ENCODE measurements around the gene PIAS2. TPM values are rescaled to one million over a fixed set of nuclear protein-coding genes. Genes with fewer than 3 reads are reported as not detected.
A peak's percentile ranks its signal among the peaks of the same experiment; 100 is the strongest.
"Not testable (repeated sequence)": the region's sequence is repeated elsewhere in the genome, so short reads cannot be mapped to it uniquely, and the experiment has no call there.

PIAS2 gene
- total RNA-seq, 1 donor from 2014 or later: 28.1 TPM

DNA sequence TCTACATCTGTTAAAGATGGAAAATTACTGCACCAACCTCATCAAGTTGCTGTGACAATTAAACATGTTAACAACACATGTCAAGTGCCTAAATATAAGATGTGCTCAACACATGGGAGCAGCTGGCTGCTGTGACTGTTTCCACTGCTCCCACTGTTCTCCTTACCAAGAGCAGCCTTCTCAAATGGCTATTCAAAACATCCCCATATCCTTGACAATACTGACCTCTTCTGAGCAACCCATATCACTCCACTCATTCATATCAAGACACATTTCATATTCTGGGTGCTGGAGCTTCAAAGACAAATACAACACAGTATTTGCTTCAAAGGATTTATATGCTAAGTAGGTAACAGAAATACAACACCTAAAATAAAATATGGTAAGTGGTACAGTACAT, 60.3 kb downstream of the PIAS2 start:
- no peak for ATAC-seq (ENCODE audit: poor library complexity)
- intact Hi-C loops (cut with DNase I): no loop called here
- no peak for DNase-seq

DNA sequence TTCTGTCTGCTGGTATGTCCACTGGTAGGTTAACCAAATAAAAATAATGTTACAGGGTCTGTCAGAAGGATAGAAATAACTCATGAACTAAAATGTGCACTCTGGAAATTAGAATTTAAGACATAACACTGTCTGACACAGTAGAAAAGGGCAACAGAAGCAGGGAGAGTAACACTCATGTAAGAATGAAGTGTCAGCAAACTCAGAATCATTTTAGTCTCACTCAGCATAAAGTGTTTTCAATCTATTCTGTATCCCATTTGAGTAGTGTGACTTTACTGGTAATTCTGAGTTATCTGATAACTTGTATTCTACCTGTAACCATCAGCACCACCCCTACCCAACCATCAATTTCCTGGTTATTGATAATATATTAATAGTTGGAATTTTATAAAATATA, 68.3 kb downstream of the PIAS2 start:
- intact Hi-C loops (cut with DNase I): no loop called here
- DNase-seq (no peak), ATAC-seq (ENCODE audit: poor library complexity) (no peak)

DNA sequence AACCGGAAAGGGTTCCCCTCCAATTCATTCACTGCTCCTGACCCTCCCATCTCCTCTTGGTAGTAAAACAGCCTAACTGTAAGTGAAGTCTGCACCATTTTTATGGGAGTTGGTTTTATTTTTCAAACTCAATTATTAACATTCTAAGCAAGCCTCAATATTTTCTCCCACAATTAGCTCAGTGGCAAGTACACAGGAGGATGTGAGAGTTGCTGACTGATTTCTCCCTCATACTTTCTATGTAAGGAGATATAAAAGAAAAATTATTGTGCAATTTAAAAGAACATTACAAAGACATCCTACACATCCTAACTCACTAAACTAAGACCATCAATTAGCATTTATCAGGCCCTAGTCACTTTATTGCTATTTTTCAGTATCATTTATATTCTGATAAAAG, 73.9 kb downstream of the PIAS2 start:
- ATAC-seq (ENCODE audit: poor library complexity): no peak
- DNase-seq: no peak
- intact Hi-C loops (cut with DNase I): no loop called here

DNA sequence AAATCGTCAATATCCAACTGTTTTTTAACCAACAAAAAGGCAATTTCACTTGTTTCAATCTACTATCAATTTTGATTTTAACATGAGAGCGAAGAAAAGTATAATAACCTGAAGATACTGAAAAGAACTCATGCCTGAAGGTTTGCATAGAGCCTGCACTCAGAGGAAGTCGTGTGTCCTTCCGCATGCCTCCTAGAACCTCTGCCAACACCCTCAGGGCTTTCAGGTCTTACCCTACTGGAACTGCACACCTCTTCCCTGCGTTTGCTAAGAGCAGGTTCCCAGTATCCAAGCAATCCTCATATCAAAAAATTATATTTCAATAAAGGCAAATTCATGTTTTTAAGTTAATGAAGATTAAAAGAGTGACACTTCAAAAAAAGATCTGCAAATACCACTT, 74.7 kb downstream of the PIAS2 start:
- intact Hi-C loops (cut with DNase I): no loop called here
- ATAC-seq (ENCODE audit: poor library complexity): no peak

DNA sequence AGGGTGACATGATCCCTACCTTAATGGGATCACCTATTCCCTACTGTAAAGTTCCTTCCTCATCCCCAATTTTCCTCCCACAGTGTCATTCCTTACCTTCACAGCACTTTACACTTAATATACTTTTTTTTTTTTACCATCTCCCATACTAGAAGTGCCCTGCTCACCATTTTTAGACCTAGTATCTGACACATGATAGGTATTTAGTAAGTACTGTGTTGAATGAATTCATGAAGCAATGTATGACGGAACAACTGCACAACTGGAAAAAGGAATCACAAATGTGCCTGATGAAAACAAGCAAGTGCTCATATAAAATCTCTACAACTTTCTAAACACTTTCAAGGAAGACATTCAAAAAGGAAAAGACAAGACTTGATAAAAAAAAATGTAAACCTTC, 83.4 kb downstream of the PIAS2 start:
- no peak for ATAC-seq (ENCODE audit: poor library complexity)
- intact Hi-C loops (cut with DNase I): no loop called here
- DNase-seq: no peak

More for the DNA sequence above, 74.7 kb downstream of the PIAS2 start:
- no peak for DNase-seq

DNA sequence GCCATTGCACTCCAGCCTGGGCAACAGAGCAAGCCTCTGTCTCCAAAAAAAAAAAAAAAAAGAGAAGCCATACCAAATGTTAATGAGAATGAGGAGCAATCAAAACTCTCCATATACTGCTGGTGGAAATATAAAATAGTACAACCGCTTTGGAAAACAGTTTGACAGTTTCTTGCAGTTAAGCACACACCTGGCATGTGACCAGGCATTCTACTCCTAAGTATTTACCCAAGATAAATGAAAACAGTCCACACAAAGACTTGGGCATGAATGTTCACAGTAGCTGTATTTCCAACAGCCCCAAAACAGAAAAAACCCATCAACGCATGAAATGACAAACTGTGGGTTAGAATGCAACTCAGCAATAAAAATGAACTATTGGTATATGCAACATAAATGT, 84.5 kb downstream of the PIAS2 start:
- intact Hi-C loops (cut with DNase I): no loop called here
- DNase-seq: no peak
- no peak for ATAC-seq (ENCODE audit: poor library complexity)

DNA sequence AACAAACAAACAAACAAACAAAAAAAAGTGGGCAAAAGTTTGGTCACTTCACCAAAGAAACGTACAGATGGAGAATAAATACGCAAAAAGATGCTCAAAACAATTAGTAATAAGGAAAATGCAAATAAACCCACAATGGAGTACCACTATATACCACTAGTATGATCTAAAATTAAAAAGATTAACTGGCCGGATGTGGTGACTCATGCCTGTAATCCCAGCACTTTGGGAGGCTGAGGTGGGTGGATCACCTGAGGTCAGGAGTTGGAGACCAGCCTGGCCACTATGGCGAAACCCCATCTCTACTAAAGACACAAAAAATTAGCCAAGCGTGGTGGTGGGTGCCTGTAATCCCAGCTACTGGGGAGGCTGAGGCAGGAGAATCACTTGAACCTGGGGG, 84.9 kb downstream of the PIAS2 start:
- ATAC-seq (ENCODE audit: poor library complexity); DNase-seq; intact Hi-C loops (cut with DNase I): not testable (repeated sequence)

DNA sequence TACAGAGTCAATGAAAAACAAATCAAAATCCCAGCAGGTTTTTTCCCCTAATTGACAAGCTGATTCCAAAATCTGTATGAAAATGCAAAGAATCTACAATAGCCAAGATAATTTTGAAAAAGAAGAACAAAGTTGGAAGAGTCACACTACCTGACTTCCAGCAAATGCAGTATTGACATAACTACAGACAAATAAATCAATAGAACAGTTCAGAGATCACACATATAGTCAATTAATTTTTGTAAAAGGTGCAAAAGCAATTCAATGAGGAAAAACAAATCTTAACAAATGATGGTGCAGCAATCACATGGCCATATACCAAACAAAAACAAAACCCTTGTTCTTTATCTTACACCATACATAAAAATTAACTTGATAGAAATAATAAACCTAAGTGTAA, 85.9 kb downstream of the PIAS2 start:
- intact Hi-C loops (cut with DNase I): no loop called here
- ATAC-seq (ENCODE audit: poor library complexity): no peak

DNA sequence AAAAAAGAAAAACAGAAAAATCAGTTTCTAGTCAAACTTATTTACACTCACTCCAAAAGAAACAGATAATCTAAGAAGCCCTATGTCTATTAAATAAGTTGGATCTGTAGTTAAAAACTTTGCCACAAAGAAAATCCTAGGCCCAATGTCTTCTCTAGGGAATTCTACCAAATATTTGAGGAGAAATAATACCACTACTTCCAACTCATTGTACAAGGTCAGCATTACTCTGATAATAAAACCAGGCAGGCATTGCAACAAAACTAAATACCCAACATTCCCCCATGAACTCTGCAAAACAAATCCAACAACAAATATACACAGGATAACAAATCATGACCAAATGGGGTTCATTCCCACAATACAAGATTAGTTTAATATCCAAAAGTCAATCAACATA, 86.7 kb downstream of the PIAS2 start:
- ATAC-seq (ENCODE audit: poor library complexity) (no peak), DNase-seq (no peak)
- intact Hi-C loops (cut with DNase I): no loop called here

More for the DNA sequence above, 85.9 kb downstream of the PIAS2 start:
- no peak for DNase-seq

DNA sequence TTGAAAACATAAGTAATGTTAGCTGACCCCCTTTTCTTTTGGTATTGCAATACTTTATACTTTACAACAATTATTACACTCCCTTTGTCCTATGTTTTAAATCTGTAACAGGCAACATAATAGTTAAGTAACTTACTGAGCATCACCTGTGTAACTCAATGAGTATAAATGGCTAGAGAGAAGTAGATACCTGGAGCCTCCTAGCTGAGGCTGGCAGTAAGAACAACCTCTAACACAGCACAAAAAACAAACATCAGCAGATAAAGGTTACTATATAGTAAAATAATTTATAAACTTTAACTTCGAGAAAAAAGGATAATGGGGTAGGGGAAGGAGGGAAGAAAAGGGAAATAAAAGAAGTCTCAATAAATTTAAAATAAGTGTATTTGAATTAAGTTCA, 87.4 kb downstream of the PIAS2 start:
- no peak for ATAC-seq (ENCODE audit: poor library complexity)
- intact Hi-C loops (cut with DNase I): no loop called here
- no peak for DNase-seq

DNA sequence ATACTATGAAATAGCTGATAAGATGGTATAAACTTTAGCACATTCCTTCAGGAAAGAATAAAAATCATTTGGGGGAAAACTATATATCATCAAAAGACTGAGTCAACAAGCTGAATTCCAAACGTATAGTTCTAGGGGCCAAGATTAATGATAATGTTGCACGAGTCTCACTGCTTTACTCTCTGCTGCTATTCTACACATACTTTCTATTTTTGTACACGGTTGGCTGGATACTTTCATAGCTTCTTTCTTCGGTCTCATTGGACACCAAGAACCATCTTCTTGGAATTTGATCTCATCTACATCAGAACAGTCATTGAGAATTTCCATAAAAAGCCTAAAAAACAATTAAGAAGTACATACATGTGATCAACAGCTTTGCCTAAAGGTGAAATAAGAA, 87.8 kb downstream of the PIAS2 start:
- intact Hi-C loops (cut with DNase I): no loop called here
- DNase-seq: no peak
- ATAC-seq (ENCODE audit: poor library complexity): no peak

DNA sequence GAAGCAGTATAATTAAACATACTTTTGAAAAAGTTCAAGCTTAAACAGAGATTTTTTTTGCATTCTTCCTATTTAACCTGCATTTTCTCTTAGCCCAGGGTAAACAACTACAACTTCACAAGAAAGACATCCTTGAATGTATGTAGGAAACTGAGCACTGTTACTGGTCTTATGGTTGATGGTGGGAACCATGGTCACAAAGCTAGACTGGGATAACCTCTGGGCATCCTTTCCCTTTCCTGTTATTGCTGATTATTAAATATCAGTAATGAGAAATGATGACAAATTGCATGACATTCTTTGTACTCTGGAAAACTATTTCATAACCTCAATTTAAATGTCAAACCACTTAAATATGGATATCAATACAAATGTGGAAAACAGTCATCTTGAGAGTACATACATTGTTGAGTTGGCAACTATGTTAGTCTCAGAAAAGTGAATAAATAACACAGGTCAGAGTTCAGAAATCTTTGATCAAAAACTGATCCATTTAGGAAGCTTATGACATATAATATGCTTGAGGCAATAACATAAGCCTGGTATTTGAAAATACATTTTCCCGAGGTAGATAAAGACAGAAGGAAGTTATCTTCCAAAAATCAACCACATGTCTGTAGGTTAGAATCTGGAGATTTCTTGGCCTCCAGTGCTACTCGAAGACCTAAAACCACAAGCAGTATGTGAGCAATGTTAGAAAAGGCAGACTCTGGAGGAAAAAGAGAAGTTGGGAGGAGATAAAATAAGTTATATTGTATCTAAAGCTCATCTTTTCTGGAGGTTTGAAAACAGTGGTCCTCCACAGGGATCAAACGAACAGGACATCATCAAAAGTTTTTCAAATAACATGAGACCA, 95.2 kb downstream of the PIAS2 start:
- intact Hi-C loops (cut with DNase I): no loop called here
- no peak for ATAC-seq (ENCODE audit: poor library complexity)
- DNase-seq: no peak

DNA sequence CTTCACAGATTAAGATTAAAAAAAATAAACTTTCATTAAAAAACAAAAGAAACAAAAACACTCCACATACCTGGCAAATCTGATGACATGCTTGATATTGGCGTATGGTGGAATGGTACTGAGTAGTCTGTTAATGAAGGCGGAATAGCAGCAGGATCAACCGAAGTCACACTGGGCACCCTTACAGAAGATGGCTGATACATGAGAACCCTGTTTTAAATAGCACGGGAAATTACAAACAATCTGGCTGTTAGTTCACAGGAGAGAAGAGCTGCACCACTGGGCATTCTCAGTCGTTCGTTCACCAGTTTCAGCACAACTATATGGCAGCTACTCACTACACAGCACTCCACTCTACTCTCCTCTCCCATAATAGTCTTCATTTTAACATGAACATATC, 96.4 kb downstream of the PIAS2 start:
- no peak for DNase-seq
- intact Hi-C loops (cut with DNase I): no loop called here
- peak; percentile 87 for ATAC-seq (ENCODE audit: poor library complexity)

DNA sequence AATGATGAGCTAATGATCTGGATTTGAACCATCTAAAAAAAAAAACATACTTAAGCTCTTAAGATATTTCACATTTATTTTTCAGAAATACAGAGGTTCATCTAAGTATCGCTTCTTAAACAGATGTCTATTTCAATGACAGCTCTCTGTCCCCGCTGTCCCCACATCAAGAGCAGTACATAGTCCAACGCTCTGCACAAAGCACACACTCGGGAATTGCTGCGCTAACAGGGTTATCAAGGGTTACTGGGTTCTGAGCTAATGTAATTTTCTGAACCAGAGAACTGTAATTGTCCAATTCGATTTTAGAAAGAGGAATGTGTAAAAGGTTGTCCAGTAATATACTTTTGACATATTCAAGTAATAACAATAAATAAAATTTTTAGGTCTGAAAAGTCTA, 101.6 kb downstream of the PIAS2 start:
- intact Hi-C loops (cut with DNase I): no loop called here
- DNase-seq: no peak

DNA sequence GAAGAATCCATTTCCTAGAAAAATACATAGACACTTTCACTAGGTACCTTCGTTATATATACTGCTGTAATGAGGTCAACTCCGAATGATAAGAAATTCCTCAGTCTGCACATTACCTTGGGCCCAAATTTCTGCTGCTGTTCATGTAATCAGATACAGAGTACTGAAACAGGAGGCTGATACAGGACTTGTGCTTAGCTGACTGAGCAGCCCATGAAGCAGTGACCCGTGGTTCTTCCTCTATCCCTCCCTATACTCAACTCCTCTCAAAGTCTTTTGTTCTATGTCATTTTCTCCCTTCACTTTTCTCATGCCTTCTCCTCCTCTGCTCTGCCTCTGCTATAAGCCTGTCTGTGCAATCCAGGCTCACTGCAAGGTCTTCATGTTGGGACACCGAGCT, 102.9 kb downstream of the PIAS2 start:
- intact Hi-C loops (cut with DNase I): no loop called here
- ATAC-seq (ENCODE audit: poor library complexity) (no peak), DNase-seq (no peak)

More for the DNA sequence above, 101.6 kb downstream of the PIAS2 start:
- no peak for ATAC-seq (ENCODE audit: poor library complexity)

DNA sequence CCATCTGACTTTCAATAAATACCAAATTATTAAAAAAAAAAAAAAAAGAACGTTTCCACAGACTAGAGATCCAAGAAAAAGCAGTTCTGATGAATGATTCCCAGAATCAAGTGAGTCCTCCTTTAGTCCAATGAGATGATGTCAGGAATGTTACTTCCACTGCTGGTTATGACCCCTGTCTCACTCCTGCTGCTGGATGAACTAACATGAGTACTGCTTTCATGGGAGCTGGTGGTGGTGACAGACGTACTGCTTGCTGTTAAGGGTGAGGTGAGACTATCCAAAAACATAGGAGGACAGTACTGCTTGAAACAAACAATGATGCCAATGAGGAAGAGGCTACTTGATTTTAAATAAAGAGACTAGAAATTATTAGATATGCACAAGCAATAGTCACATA, 105.0 kb downstream of the PIAS2 start:
- DNase-seq: no peak
- intact Hi-C loops (cut with DNase I): no loop called here
- no peak for ATAC-seq (ENCODE audit: poor library complexity)

DNA sequence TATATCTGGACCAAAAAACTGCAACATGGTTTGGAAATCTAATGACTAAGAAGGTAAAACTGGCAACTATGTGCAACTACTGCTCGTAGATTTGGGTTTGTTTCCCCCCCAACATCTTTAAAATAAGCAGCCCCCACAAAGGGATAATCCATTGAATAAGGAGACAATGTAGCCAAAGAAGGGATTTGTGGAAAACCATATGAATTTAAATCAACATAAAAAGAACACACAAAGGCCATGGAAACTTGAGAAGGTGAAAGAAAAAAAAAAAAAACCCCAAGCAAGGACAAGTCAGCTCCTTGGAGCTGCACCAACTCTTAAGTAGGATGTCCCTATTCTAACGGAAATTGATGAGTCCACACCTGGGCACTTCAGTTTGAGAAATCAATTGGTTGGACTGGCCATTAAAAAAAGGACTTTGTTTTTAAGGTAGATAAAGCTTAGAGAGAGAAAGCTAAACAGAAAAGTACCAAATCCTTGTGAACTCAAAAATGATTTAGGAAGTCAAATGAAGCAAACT, 106.8 kb downstream of the PIAS2 start:
- intact Hi-C loops (cut with DNase I): no loop called here
- no peak for DNase-seq
- no peak for ATAC-seq (ENCODE audit: poor library complexity)

DNA sequence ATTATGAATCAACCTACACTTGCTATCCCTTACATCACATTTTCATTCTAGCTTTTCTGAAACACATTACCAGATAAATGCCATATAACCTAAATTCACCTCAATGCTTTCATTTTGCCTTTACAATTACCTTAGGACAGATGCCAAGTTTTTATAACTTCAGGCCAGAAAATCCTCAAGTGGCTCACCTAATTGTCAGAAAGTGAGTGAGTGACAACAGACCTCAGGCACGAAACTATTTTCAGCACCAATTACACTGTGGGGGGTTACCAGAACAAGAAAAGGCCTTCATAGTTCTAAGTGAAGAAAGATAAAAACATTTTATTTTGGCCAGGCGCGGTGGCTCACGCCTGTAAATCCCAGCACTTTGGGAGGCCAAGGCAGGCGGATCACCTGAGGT, 108.2 kb downstream of the PIAS2 start:
- ATAC-seq (ENCODE audit: poor library complexity): no peak
- no peak for DNase-seq
- intact Hi-C loops (cut with DNase I): no loop called here

DNA sequence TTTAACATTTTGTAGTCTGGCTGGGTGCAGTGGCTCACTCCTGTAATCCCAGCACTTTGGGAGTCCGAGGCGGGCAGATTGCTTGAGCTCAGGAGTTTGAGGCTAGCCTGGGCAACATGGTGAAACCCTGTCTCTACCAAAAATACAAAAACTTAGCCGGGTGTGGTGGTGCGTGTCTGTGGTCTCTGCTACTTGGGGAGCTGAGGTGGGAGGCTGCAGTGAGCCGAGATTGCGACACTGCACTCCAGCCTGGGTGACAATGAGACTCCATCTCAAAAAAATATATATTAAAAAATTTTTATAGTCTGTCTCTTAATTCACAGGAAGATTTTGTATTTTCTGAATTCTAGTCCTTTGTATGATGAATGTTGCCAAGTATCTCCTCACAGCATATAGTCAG, 121.4 kb downstream of the PIAS2 start:
- intact Hi-C loops (cut with DNase I); ATAC-seq (ENCODE audit: poor library complexity); DNase-seq: not testable (repeated sequence)

DNA sequence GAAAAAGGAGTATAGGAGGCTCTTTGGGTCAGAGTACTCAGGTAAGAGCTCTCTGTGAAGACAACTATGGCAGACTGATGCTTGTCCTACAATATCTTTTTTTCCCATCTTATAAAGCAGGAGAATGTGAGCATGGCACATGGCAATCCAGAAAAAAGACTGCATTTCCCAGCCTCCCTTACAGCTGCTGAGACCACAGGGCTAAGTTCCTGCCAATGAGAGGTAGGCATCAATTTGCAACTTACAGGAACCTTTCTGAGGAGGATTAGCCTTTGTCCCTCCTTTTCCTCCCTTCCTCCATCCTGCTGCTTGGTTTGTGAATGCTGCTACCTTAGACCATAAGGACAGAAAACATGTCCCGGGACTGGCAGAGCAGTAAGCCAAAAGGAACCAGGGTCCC, 122.7 kb downstream of the PIAS2 start:
- DNase-seq (no peak), ATAC-seq (ENCODE audit: poor library complexity) (no peak)
- intact Hi-C loops (cut with DNase I): no loop called here

DNA sequence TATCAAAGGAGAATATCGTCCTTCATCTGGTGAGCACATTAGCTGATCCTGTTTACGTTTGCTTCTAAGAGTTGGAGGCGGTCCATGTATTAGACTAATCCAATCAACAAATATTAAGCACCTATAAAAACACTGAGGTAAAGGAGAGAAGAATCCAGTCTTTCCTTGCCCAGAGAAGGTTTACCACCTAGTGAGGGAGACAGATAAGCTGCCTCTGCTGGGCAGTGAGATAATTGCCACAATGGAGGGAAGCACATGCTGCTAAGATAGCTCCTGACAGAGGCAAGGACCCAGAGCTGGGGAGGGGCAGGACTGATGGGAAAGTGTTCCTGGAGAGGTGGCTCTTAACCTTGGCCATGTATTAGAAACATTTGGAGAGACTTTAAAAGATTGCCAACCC, 123.7 kb downstream of the PIAS2 start:
- ATAC-seq (ENCODE audit: poor library complexity): no peak
- intact Hi-C loops (cut with DNase I): no loop called here
- no peak for DNase-seq

Measured in Right ventricle myocardium superior (tissue), 1 donor.